CD4-positive, alpha-beta T cell (primary cell): ENCODE data around the gene RGS10. TPM values are rescaled to one million over a fixed set of nuclear protein-coding genes. Genes with fewer than 3 reads are reported as not detected.

Source experiments
- ATAC-seq: fragments of 200-7000 bp; cut with Tn5 transposase; one replicate; pipeline ENCODE4 v1.10.0; 2022; ENCODE audit warnings: mild to moderate bottlenecking; ENCODE audit not compliant: poor library complexity
- CTCF ChIA-PET: fragments of 350-600 bp; sonication (Branson Sonifier 250); formaldehyde crosslinking; loops from one replicate; lab custom pipeline; 2021; ENCODE audit warnings: antibody characterized with exemption, inconsistent platforms; lab: Charles Lee
- POLR2A ChIA-PET: fragments of 350-600 bp; sonication (Branson Sonifier 250); formaldehyde crosslinking; loops from one replicate; lab custom pipeline; 2021; ENCODE audit warnings: antibody characterized with exemption, inconsistent platforms; lab: Charles Lee
- DNase-seq, 14 experiments: peaks; one replicate each; pipeline ENCODE4 v3.0.0-alpha.2; 2013 to 2020; ENCODE audit warnings: mixed read lengths in 2 of 14
- H3K27ac ChIP-seq, 2 donors: one replicate each; pipeline versions ENCODE4 v1.5.1 to v1.7.0; 2013; ENCODE audit warnings: low read length in 2 of 2, low read depth in 1 of 2, mild to moderate bottlenecking in 1 of 2
- H3K27me3 ChIP-seq, 2 experiments: 1 replicate in 1 of 2; 2 replicates in 1 of 2; pipeline versions ENCODE4 v1.6.1 to v1.7.0; 2013; ENCODE audit warnings: low read length in 2 of 2, control low read depth in 1 of 2, mild to moderate bottlenecking in 1 of 2, moderate library complexity in 1 of 2; ENCODE audit not compliant: insufficient read depth in 2 of 2, control insufficient read depth in 1 of 2
- H3K36me3 ChIP-seq: one replicate; pipeline ENCODE4 v1.6.1; 2013; ENCODE audit warnings: low read length, control low read depth; ENCODE audit not compliant: insufficient read depth
- H3K4me1 ChIP-seq: one replicate; pipeline ENCODE4 v1.6.1; 2013; ENCODE audit warnings: low read length, control low read depth; ENCODE audit not compliant: insufficient read depth
- H3K4me3 ChIP-seq: one replicate; pipeline ENCODE4 v1.5.1; 2013; ENCODE audit warnings: mild to moderate bottlenecking, low read length, moderate library complexity
- H3K9me3 ChIP-seq, 2 experiments: 1 replicate in 1 of 2; 2 replicates in 1 of 2; pipeline versions ENCODE4 v1.6.1 to v1.7.0; 2013; ENCODE audit warnings: low read length in 2 of 2, mild to moderate bottlenecking in 2 of 2, control low read depth in 1 of 2, moderate library complexity in 1 of 2; ENCODE audit not compliant: control insufficient read depth in 1 of 2, insufficient read depth in 1 of 2
- H3K27ac Mint-ChIP-seq: one replicate; pipeline ENCODE4 v1.8.0; 2020; ENCODE audit warnings: mixed read lengths
- H3K27me3 Mint-ChIP-seq: one replicate; pipeline ENCODE4 v1.8.0; 2021; ENCODE audit warnings: mixed read lengths
- H3K36me3 Mint-ChIP-seq: one replicate; pipeline ENCODE4 v1.8.0; 2021; ENCODE audit warnings: low read depth, mixed read lengths
- H3K4me1 Mint-ChIP-seq: one replicate; pipeline ENCODE4 v1.8.0; 2021; ENCODE audit warnings: low read depth, mixed read lengths
- H3K4me3 Mint-ChIP-seq: one replicate; pipeline ENCODE4 v1.8.0; 2020; ENCODE audit warnings: mild to moderate bottlenecking, mixed read lengths
- H3K9me3 Mint-ChIP-seq: one replicate; pipeline ENCODE4 v1.8.0; 2020; ENCODE audit warnings: mixed read lengths
- intact Hi-C, 2 experiments: fragments of 100-400 bp; cut with DNase I in 1 of 2; cut with micrococcal nuclease in 1 of 2; formaldehyde crosslinking; loops; one replicate each; pipeline versions ENCODE4 v1.15.1 to v1.9.0; 2023 to 2025; cut with DNase I, micrococcal nuclease
- total RNA-seq, 174 experiments: library from RNA in 2 of 174; stranded (reverse) in 2 of 174; gene quantifications; one replicate each; pipeline ENCODE4 v1.2.3 and lab custom pipeline; 2021 to 2026
- TF ChIP-seq, protein P1 (sequence below): fragments of 200-600 bp; IDR thresholded peaks from one replicate; pipeline ENCODE4 v1.8.0; 2022; ENCODE audit warnings: antibody characterized with exemption, mild to moderate bottlenecking

The RGS10 gene
- total RNA-seq, 2 experiments from 2014 or later = 132 to 134 TPM

DNA sequence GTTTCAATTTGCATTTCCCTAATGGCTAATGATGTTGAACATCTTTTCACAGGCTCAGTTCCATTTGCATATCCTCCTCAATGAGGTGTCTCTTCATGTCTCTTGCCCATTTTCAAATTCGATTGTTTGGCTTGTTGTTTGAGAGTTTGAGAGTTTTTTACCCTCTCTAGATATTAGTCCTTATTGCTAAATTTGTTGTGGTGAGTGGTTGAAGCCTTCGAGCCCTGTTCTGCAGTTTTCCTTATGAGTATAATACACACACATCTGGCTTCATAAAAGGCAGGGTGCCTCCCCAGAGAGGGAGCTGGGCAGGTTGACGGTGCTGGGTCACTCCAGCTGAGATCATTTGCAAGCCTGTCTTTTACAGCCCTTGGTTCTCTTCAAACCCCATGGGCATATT lies 65.1 kb downstream of the RGS10 start:
- Mint-ChIP-seq H3K9me3 (no peaks in the 10 kb centered on the region), H3K27me3 (no peaks in the 10 kb centered on the region), H3K36me3 (no peaks in the 10 kb centered on the region), H3K27ac (peak overlapping the region; percentile 35), H3K4me3 (no peak overlapping the region), H3K4me1 (peaks cover 34% of the 10 kb centered on the region)
- H3K4me3 ChIP-seq = no peak overlapping the region
- no peaks in the 10 kb centered on the region for H3K27me3 ChIP-seq
- ChIA-PET POLR2A (interaction anchor here (1.0 to 1.7 kb wide), 2 partner anchors 17 to 65 kb away, joined by 3 to 10 read pairs; partner anchors contain the start of gene RGS10), CTCF (interaction anchor here (2.2 kb wide), 1 partner anchor 66 kb away, joined by 7 read pairs; the partner anchor contains the start of gene RGS10)
- intact Hi-C loops = no loop called here
- TF ChIP-seq, protein P1, sequence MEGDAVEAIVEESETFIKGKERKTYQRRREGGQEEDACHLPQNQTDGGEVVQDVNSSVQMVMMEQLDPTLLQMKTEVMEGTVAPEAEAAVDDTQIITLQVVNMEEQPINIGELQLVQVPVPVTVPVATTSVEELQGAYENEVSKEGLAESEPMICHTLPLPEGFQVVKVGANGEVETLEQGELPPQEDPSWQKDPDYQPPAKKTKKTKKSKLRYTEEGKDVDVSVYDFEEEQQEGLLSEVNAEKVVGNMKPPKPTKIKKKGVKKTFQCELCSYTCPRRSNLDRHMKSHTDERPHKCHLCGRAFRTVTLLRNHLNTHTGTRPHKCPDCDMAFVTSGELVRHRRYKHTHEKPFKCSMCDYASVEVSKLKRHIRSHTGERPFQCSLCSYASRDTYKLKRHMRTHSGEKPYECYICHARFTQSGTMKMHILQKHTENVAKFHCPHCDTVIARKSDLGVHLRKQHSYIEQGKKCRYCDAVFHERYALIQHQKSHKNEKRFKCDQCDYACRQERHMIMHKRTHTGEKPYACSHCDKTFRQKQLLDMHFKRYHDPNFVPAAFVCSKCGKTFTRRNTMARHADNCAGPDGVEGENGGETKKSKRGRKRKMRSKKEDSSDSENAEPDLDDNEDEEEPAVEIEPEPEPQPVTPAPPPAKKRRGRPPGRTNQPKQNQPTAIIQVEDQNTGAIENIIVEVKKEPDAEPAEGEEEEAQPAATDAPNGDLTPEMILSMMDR = no peak
- ATAC-seq = no peak
- no peak for DNase-seq
- peaks cover 31% of the 10 kb centered on the region for H3K4me1 ChIP-seq
- H3K9me3 ChIP-seq = peaks cover 0 to 5% of the 10 kb centered on the region in 2 experiments
- no peak overlapping the region for H3K27ac ChIP-seq
- no peaks in the 10 kb centered on the region for H3K36me3 ChIP-seq

DNA sequence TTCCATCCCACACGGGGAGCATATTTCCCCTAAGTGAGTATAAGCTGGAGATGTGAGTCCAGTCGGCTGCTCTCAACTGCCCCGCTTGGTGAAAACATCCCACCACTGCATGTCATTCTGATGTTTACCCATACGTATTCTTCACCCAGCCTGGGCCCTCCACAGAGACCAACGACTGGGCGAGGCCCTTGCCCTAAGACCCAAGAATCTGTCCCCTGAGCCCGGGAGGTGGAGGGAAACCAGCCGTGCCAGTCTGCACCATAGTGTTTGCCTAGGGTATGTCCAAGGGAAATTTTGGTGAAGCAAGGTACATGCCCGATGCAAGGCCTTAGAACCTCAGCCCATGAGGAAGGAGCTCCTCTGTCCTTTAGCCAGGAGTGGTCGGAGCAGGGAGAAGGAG lies 67.9 kb downstream of the RGS10 start:
- Histone ChIP-seq H3K4me3 (no peak overlapping the region), H3K9me3 (peaks cover 0 to 5% of the 10 kb centered on the region in 2 experiments), H3K36me3 (no peaks in the 10 kb centered on the region), H3K27me3 (no peaks in the 10 kb centered on the region), H3K27ac (no peak overlapping the region), H3K4me1 (peaks cover 29% of the 10 kb centered on the region)
- TF ChIP-seq, protein P1 = no peak
- POLR2A ChIA-PET = no interaction called here
- DNase-seq = no peak
- H3K27ac Mint-ChIP-seq = no peak overlapping the region
- no peaks in the 10 kb centered on the region for H3K9me3 Mint-ChIP-seq
- intact Hi-C loops = no loop called here
- H3K36me3 Mint-ChIP-seq = no peaks in the 10 kb centered on the region
- H3K27me3 Mint-ChIP-seq = no peaks in the 10 kb centered on the region
- H3K4me1 Mint-ChIP-seq = peaks cover 33% of the 10 kb centered on the region
- CTCF ChIA-PET = no interaction called here
- H3K4me3 Mint-ChIP-seq = no peak overlapping the region
- no peak for ATAC-seq

- H3K4me3 ChIP-seq = no peak overlapping the region
- no peaks in the 10 kb centered on the region for H3K27me3 Mint-ChIP-seq
- H3K9me3 ChIP-seq = peaks cover 0 to 5% of the 10 kb centered on the region in 2 experiments
- no peak overlapping the region for H3K27ac ChIP-seq
- intact Hi-C loops = no loop called here
- no peak overlapping the region for H3K27ac Mint-ChIP-seq
- CTCF ChIA-PET = no interaction called here
- H3K36me3 Mint-ChIP-seq = no peaks in the 10 kb centered on the region
- H3K4me3 Mint-ChIP-seq = no peak overlapping the region
- H3K4me1 ChIP-seq = peaks cover 20% of the 10 kb centered on the region
- no peaks in the 10 kb centered on the region for H3K36me3 ChIP-seq
- TF ChIP-seq, protein P1 = no peak
- DNase-seq = no peak
- ATAC-seq = no peak
- no peaks in the 10 kb centered on the region for H3K9me3 Mint-ChIP-seq
- H3K27me3 ChIP-seq = no peaks in the 10 kb centered on the region
- POLR2A ChIA-PET = no interaction called here
- H3K4me1 Mint-ChIP-seq = peaks cover 24% of the 10 kb centered on the region
Observed at GRCh38 chr10:119473771-119474170, 68.7 kb downstream of the RGS10 start.
